Sigmoid colon (tissue), 4 donors: ENCODE results near the gene RBKS.

Source experiments
- CTCF ChIP-seq, 4 experiments: fragments of 450-650 bp in 3 of 4; fragments of 200-600 bp in 1 of 4; IDR thresholded peaks; one replicate each; pipeline ENCODE4 v1.5.1; 2016 to 2019; ENCODE audit warnings: antibody characterized with exemption in 4 of 4, mild to moderate bottlenecking in 3 of 4, moderate library complexity in 2 of 4
- POLR2A ChIP-seq, 2 donors: fragments of 450-650 bp; IDR thresholded peaks; one replicate each; pipeline ENCODE4 v1.6.1; 2016; ENCODE audit warnings: antibody characterized with exemption in 2 of 2, mild to moderate bottlenecking in 2 of 2, moderate library complexity in 2 of 2
- POLR2AphosphoS5 ChIP-seq, 4 donors: sonication (generic); formaldehyde crosslinking; IDR thresholded peaks; one replicate each; pipeline ENCODE4 v1.6.1; 2017; ENCODE audit warnings: antibody characterized with exemption in 4 of 4

- TF ChIP-seq CTCF (IDR thresholded peaks at IDR 0.05) (peak; percentile 13 to 54 (median 47)), POLR2AphosphoS5 (IDR thresholded peaks at IDR 0.05) (no peak), POLR2A (IDR thresholded peaks at IDR 0.05) (no peak)
Measured at GRCh38 chr2:27807476-27807875, 82.7 kb downstream of the RBKS start.
